Ureter (tissue), 1 donor: ENCODE data around the gene MME. TPM values are rescaled to one million over a fixed set of nuclear protein-coding genes. Genes with fewer than 3 reads are reported as not detected.
"Not testable (repeated sequence)": the region's sequence is repeated elsewhere in the genome, so short reads cannot be mapped to it uniquely, and the experiment has no call there.

Experiments
- DNase-seq: peaks from one replicate; pipeline ENCODE4 v3.0.0-alpha.2; 2020; ENCODE audit warnings: low spot score
- total RNA-seq: library from RNA; stranded (reverse); gene quantifications from one replicate; pipeline ENCODE4 v1.2.4, GENCODE V29; 2023
- donor health status: DM: yes; HTN: yes; CAD: no.

MME gene
- total RNA-seq, 1 donor from 2014 or later: 5.7 TPM

DNA sequence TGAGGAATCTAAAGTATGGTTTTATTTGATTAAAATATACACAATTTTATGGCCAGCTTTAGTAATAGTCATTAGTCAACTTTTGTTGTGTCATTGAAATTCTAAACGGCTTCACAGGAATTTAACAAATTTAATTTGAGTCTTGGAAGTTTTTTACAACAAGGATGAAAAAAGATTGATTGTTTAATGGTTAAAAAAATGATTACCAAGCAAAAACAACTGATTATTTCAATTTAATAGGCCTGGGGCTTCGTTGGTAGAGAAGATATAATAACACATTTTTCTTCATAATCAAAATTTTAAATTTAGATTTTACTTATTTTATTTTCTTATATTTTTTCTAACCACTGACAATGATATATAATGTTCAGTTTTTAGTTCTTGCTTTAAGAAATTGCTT is 4.4 kb downstream of the MME start:
- no peak for DNase-seq

GRCh38 chr3:155086051-155086450 is 5.9 kb downstream of the MME start:
- no peak for DNase-seq

DNA sequence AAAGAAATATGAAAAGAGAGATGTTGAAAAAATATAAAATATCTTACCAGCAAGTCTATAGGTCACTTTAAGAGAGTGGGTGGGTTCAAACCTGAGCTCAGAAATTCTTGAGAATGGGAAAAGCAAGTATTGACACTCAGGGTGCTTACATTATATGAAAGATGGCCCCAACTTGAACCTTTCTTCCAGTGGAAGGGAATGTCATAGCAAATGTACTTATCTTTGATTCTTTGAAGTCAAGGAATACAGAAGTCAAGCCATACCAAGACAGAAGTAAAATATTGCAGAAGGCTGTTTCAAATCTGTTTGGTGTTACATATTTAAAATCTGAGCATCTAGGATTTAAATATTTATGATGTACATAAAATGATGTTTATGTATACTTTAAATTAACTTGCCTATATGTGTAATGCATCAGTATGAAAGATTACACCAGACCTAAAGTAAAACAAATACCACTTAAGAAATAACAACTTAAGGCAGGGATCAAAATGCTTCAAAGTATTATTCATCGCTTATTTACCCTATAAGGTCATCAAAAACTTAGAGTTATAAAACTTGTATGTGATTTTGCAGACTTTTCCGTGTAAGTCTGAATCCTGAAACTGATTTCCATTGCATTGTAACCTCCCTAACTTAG is 8.7 kb downstream of the MME start:
- no peak for DNase-seq

- no peak for DNase-seq
Measured at GRCh38 chr3:155089495-155089894, 9.4 kb downstream of the MME start.

- no peak for DNase-seq
Measured at GRCh38 chr3:155093261-155093660, 13.1 kb downstream of the MME start.

DNA sequence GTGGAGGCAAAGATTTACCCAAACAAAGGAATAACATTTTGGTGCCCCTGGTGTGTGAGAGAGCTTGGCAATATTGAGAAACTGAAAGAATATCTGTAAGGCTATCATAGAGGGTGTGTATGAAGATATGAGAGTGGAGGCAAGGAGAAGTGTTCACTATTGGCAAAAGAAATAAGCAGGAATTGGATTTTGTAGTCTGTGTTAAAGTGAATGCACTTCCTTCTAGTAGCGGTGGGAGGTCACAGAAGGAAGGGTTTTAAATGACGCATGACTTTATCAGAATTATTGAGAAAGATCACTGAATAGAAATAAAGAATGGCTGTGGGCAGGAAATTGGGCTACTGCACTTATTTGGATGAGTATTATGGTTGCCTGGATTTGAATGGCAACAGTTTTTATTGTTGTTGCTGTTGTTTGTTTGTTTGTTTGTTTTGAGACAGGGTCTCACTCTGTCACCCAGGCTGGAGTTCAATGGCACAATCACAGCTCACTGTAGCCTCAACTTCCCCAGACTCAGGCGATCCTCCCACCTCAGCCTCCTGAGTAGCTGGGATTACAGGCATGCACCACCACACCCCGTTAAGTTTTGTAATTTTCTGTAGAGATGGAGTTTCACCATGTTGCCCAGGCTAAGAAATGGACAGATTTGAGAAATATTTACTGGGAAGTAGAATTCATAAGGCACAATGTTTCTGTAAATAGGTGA is 16.3 kb downstream of the MME start:
- DNase-seq: no peak

GRCh38 chr3:155097009-155097349 is 16.9 kb downstream of the MME start:
- DNase-seq: no peak

GRCh38 chr3:155101398-155101797 is 21.3 kb downstream of the MME start:
- DNase-seq: no peak

DNA sequence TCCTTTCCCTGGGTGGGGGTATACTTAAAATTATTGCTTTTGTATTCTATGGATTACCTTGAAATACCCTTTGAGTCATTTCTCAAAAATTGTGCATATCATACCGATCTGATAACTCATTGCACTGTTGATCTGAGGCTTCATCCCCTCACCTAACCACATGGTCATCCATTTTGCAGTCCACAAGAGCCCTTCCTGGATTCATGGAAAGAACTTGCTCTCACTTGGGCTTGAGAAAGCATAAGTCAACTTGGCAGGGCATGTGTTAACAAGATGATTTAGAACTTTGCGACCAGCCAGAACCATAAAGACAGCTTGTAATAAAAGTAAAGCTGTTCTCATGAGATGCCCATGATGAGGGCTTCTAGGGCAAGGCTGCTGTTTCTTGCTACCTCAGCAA is 22.2 kb downstream of the MME start:
- no peak for DNase-seq

GRCh38 chr3:155103686-155104085 is 23.6 kb downstream of the MME start:
- no peak for DNase-seq

DNA sequence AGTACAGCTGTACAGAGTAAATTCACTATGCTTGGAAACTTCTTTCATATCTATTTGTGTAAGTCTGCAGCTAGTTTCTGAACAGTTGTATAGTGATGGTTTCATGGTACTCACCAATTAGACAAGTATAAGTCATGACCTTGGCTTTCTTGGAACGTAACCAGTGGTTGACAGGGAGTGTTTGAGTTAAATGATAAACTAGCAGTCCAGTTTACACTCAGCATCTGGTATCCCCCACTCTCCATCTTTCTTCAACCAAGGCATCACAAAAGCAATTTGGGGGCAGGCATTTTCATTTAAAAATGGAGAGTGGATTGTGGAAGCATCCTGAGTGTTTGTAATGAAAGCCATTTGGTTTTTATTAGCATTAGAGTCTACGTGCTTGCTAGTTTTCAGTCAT is 26.0 kb downstream of the MME start:
- no peak for DNase-seq

GRCh38 chr3:155110022-155110421 is 29.9 kb downstream of the MME start:
- no peak for DNase-seq

DNA sequence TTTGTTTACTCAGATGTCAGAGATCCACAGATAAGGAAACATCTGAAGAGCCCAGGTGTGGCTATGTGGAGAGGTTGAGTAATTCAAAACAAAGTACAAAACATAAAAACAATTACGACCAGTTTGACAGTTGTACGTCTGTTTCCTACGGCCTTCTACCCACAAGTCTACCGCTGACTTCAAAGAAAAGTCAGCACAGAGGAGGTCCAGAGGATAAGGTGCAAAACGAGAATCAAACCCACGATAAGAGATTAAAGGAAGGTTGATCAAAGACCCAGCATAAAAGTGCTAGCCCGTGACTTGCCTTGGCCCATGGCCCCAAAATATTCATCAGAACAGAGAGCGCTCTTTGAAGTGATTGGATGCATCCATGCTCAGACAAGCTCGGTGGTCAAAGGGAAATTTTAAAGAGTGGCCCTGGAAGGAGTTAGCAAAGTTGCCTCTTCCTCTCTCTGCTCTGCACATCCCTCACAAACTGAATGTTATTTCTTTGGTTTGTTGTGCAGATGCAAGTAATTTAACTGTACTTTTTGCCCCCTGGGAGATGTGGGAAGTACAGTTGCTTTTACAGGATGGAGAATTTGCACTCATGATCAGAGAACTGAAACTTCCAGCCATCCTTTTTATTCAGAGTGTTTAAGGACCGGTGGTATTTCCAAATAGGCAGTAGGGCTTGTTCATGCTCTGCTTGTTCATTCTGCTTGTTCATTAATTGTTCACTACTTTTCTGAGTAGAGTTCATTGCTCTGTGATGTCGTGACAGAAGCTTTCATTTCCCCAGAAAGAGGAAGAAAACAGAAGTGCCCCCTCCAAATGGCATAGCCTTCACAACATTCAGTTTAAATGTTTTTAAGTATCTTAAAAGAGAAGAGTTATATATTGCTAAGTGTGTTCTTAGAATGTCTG is 31.1 kb downstream of the MME start:
- no peak for DNase-seq

DNA sequence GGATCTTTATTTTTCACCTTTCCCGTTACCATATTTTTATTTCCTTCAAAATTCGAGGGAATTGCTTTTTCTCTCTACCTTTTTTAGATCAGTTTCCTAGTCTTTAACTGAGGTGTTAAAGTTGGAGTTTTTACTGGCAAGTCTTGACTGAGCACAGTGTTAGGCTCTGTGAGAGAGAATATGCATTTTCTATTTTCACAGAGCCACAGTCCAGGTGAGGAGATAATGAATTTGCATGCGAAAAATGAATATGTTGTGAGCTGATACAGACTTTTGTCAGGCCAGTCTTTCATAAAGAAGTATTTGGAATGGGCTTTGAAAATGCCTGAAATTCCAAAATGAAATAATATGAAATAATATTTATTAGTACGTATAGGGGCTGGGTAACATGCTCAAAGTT is 31.9 kb downstream of the MME start:
- no peak for DNase-seq

GRCh38 chr3:155112661-155113389 is 32.7 kb downstream of the MME start:
- no peak for DNase-seq

DNA sequence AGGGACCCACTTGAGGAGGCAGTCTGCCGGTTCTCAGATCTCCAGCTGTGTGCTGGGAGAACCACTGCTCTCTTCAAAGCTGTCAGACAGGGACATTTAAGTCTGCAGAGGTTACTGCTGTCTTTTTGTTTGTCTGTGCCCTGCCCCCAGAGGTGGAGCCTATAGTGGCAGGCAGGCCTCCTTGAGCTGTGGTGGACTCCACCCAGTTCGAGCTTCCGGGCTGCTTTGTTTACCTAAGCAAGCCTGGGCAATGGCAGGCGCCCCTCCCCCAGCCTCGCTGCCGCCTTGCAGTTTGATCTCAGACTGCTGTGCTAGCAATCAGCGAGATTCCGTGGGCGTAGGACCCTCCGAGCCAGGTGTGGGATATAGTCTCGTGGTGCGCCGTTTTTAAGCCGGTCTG is 44.6 kb downstream of the MME start:
- DNase-seq: not testable (repeated sequence)

GRCh38 chr3:155129396-155129795 is 49.3 kb downstream of the MME start:
- DNase-seq: no peak

DNA sequence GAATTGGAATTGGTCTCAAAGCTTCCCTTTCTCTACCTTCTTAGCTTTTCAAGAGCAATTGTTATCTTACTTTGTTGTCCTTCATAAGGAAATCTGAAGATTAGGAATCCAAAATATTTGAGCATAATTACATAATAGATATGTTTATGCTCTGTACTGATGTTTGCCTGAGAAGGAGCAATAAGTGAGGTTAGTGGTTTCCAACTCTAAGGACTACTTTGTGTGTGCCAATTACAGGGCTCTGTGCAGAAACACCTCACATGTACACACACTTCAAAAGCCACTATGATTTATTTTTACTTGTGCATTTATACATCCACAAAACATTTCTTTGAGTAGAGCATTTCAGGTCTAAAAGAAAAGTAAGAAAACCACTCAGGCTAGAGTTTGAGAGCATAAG is 49.9 kb downstream of the MME start:
- DNase-seq: no peak

DNA sequence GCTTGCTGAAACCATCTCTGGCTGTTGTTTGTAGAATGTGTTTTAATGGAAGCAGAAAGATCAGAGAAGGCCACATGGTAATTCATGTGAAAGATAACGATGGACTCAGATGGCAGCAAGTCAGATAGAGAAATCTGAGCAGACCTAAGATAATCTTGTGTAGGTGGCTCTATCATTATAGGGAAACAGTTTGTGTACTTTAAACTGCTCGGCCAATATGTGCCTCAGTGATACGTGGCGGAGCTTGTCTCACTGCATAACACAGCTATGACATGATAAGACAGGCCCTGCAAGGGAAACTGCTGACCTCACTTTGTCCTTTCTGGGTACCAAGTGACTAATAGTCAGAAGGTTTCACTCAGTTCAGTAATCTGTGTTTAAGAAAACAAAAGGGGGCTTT is 51.0 kb downstream of the MME start:
- peak; percentile 61 for DNase-seq

GRCh38 chr3:155134311-155134710 is 54.2 kb downstream of the MME start:
- DNase-seq: not testable (repeated sequence)

DNA sequence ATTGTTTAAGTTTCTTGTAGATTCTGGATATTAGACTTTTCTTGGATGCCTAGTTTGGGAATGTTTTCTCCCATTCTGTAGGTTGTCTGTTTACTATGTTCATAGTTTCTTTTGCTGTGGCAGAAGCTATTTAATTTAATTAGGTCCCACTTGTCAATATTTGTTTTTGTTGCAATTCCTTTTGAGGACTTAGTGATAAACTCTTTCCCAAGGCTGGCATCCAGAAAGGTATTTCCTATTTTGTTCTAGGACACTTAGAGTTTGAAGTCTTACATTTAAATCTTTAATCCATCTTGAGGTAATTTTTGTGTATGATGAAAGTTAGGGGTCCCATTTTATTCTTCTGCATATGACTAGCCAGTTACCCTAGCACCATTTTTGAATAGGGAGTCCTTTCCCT is 54.9 kb downstream of the MME start:
- DNase-seq: no peak

DNA sequence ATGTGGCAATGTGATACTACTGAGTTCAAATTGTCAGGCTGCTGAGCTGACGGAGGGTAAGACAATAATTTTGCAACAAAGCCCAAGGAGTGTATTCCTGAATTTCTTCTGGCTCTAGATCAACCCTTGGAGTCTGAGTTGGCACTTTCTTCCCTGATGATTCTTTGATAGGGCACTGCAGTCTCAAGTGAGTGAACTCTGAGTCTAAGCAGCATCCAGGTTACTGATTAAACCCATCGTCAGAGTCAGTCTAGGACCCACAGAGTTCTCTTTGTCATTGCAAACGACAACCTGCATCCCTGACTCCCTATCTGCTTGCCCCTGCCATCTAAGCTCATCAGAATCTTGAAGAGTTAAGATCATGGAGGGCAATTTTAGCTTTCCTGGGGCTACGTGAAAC is 58.6 kb downstream of the MME start:
- DNase-seq: no peak
